ENCODE measurements around the gene PURB.
A peak's percentile ranks its signal among the peaks of the same experiment; 100 is the strongest.
"Not testable (repeated sequence)": the region's sequence is repeated elsewhere in the genome, so short reads cannot be mapped to it uniquely, and the experiment has no call there.

Gene PURB

DNA sequence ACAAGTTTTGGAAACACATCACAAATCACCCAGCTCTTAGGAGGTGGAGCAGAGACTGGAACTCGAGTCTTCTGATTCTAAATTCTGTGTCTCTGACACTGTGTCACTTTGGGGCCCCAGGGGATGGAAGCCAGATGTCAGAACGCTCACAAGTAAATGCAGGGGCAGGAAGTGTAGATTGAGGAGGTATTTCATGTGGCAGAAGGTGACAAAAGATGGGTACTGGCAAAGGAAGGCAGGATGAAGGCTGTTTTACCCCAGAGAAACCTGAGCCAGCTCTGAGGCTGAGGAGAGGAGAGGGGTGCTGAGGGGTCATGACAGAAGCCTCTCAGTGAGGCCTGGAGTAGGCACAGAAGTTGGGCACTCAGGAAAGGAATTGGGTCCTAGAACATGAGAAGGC is 6.0 kb upstream of the PURB start:
- DNase-seq = no peak

DNA sequence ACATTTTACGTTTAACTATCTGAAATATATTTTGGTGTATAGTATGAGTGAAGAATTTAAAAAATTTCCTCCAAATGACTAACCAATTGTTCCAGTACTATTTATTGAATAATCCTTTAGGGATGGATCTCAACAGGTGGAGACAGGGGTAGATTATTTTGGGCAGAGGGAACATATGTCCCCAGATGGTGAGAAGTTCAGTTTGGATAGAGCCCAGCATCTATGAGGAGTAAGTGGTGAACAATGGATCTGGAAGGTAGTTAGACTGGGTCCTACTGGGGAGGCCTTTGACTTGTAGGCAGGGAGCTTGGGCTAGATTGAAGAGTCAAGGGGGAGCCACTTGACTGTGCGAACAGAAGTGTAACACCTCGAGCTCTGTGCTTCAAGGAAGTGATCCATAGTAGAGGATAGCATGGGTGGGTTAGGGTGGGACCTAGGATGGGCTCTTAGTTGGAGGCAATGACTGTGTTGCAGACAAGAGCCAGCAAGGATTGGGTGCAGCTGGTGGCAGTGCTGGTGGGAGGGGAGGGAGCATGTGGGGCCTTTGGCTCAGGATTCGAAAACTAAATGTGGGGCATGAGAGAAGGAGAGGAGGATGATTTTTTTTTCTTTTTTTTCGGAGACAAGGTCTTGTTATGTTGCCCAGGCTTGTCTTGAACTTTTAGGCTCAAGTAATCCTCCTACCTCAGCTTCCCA is 3.9 kb upstream of the PURB start:
- no peak for DNase-seq

DNA sequence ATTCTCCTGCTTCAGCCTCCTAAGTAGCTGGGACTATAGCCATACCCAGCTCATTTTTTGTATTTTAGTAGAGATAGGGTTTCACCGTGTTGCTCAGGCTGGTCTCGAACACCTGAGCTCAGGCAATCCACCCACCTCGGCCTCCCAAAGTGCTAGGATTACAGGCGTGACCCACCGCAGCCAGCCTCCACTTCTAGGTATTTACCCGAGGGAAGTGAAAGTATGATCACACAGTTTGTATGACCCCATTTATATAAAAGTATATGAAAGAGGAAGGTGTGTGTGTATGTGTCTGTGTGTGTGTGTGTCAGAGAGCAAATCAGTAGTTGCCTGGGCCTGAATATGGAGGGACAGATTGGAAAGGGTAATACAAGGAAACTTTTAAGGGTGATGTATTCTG is 2.0 kb upstream of the PURB start:
- no peak for DNase-seq

DNA sequence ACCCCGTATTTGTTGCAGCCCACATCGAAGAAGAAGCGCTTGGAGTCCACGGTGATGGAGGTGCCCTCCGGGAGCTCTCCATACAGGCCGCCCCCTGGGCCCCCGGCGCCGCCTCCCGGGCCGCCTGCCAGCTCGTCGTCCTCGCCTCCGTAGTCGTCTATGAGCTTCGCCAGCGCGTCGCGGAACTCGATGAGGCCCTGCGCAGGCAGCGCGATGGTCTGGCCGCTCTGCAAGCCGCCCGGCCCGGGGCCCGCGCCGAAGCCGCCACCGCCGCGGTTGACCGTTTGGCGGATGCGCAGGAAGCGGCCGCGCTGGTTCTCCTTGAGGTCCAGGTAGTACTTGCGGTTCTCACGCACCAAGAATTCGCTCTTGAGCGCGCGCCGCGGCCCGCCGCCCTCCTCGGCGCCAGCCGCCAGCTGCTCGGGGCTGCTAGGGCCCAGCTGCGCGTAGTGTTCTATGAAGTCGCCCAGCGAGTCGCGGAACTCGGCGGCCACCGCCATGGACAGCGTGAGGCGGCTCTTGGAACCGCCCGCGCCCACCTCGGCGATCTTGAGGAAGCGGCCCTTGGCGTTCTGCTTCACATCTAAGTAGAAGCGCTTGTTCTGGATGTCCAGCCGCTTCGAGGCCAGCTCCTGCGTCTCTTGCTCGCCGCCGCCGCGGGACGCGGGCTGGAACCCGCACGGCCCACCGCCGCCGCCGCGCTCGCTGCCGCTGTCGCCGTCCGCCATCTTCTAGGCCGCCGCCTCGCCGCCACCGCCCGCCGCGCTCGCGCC is 523 bp downstream of the PURB start:
- DNase-seq = peak; percentile 33

DNA sequence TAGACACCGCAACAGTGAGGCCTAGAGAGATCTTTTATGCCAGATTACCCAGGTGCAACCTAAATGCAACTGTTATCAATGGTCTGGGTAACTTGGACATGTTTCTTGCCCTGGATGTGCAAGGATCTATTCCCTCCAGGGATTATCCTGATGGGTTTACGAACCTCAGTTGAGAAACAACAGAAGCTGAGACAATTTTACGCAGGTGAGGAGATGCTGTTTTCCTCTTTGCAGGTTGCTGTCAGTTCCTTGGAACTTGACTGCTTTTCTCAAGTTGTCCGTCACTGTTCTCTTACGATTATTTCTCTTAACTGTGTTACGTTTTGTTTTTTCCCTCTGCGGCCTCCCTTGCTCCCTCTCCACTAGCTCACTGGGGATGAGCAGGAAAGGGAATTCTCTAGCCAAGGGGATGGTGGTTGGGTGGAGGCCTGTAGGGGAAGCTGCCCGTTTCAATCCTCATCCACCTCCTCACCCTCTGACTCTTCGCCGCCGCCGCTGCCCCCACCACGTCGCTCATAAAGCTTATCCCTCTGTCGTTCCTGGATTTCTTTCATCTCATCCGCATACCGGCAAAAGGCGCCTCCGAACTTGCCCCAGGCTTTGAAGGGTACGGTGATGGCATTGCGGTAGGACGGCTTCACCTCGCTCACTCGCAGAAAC is 1.2 kb downstream of the PURB start:
- DNase-seq = no peak

DNA sequence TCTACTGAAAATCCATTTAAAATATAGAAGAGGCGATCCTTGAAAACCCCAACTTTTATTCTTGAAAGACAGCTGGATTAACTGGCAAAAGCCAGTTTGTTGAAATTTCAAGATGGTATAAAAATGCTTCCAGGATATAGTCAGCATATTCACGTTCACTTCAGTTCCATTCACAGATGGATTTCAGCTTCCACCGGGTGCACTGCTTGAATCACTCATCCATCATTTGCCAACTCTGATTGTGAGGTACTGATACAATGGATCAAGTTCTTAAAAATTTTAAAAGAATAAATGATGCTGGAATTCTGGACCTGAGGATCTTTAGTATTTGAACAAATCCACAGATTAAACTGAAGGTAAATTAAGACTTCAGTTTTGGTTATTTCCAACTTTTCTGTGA is 2.4 kb downstream of the PURB start:
- DNase-seq = no peak

DNA sequence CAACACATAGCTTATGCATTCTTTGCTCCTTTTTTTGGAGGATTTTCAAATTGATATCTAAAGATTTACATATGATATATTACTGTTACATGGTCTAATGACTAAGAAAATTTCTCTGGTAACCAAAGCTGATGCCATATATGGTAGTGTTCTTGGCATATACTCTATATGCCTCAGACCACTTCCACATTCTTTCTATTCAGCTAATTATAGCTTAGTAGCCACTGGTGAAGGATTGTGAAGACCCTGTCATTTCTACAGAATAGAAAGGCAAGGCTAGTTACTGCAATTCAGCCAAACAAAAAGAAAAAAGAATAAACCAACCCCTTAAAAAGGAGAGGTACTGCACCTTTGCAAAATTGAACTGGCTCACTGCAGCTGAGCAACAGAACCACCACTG is 3.7 kb downstream of the PURB start:
- no peak for DNase-seq

DNA sequence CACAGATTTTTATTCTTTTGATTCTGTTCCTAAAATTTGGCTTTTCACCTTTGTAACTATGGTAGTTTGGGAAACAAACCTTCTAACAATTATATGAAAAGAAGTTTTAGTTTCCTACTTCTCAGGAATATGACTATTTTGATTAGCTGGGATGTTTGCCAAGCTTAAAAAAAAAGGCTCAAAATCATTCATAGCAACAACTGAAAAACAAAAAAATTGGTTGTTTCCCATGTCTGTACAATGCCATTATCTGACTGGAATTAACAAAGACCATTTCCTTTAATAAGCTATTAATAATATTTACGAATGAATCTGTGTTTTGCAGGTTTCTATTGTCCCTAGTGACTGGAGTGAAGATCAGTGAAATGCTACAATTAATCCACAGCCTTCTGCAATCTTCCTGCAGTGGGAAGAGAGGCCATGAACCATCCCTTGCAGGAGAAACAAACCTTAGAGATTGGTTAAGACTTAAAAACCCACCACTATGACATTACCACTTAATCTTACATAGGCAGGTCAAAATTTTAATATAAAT is 4.2 kb downstream of the PURB start:
- DNase-seq = no peak

DNA sequence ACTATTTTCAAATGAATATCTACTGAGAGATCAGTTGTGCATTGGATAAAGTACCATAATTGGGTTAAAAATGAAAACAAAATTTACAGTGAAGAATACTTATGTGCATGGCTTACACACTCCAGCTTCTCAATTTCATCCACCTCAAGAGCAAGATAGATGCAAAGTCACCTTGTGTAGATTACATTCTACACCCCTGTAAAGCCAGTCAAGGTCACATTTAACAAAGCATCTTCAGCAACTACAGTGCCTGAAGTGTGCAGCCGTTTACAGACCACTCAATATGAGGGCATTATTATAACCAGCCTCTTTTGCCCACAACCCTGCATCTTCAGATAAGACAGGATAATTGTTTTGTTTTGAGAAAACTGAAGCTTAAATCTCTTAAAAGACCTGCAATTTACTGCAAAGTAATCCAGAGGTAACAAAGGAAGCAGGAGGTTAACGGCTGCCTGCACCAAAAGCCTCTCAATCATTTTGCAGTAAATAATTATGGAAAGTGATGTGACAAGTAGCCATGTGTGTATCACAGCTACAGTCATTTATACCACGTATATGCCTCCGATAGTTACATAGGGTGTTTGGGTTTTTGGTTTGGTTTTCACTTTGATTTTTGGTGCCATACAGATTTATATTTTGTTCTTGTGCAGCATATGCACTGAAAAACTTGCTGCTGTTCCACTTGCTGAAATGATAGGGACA is 4.9 kb downstream of the PURB start:
- no peak for DNase-seq

DNA sequence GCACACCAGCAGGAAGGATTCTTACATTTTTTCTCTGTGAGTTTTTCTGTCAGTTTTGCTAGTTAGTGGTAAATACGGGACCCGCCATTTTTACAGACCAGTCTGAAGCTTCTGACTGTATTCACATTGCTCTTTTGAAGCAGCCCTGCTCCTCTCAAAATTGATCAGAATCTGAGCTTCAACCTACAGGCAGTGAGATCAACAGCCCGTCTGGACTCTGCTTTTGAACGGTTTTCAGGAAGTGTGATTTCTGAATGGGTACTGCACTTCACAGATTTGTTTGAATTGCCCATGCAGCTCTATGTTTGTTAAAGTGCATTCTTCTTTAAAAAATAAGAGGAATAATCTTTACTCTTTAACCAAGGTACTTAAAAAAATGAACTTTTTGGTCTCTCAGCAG is 8.9 kb downstream of the PURB start:
- no peak for DNase-seq

DNA sequence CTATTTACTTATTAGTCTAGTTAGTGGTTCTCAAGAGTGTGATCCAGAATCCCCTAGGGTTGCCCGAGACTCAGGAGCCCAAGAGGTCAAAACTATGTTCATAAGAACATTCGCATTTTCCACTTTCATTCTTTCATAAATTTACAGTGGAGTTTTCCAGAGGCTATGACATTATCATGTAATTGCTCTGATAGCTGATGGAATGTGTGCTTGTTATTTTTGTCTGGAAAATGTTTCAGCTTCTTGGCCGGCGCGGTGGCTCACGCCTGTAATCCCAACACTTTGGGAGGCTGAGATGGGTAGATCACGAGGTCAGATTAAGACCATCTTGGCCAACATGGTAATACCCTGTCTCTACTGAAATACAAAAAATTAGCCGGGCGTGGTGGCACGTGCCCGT is 10.1 kb downstream of the PURB start:
- no peak for DNase-seq

DNA sequence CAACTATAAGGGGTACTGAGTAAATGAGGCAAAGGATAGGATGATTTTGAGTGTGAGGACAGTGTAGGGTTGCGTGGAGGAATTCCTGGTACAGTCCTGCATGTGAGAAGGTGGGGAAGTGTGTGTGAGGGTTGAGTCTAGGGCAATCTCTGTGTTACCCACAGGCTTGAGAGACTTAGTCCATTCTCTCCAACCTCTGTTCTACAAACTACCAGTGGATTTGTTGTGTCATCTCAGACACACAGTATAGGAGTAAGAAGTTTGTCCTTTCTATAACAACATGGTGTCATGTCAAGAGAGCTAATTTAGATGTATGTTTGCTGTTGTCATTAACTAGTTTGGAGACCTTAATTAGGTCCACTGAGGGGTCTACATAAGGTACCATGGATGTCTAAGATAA is 12.5 kb downstream of the PURB start:
- DNase-seq = no peak

DNA sequence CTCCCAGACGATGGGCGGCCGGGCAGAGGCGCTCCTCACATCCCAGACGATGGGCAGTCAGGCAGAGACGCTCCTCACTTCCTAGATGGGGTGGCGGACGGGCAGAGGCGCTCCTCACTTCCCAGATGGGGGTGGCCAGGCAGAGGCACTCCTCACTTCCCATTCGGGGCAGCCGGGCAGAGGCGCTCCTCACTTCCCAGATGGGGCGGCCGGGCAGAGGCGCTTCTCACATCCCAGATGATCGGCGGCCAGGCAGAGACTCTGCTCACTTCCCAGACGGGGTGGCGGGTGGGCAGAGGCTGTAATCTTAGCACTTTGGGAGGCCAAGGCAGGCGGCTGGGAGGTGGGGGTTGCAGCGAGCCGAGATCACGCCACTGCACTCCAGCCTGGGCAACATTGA is 13.4 kb downstream of the PURB start:
- DNase-seq = not testable (repeated sequence)

DNA sequence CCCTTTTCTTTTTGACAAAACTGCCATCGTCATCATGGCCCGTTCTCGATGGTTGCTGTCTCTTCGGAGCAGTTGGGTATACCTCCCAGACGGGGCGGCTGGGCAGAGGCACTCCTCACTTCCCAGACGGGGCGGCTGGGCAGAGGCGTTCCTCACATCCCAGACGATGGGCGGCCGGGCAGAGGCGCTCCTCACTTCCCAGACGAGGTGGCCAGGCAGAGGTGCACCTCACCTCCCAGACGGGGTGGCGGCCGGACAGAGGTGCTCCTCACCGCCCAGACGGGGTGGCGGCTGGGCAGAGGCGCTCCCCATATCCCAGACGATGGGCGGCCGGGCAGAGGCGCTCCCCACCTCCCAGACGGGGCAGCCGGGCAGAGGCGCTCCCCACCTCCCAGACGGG is 14.6 kb downstream of the PURB start:
- not testable (repeated sequence) for DNase-seq

DNA sequence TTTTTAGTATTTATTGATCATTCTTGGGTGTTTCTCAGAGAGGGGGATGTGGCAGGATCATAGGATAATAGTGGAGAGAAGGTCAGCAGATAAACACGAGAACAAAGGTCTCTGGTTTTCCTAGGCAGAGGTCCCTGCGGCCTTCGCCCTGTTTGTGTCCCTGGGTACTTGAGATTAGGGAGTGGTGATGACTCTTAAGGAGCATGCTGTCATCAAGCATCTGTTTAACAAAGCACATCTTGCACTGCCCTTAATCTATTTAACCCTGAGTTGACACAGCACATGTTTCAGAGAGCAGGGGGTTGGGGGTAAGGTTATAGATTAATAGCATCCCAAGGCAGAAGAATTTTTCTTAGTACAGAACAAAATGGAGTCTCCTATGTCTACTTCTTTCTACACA is 15.0 kb downstream of the PURB start:
- DNase-seq = not testable (repeated sequence)

DNA sequence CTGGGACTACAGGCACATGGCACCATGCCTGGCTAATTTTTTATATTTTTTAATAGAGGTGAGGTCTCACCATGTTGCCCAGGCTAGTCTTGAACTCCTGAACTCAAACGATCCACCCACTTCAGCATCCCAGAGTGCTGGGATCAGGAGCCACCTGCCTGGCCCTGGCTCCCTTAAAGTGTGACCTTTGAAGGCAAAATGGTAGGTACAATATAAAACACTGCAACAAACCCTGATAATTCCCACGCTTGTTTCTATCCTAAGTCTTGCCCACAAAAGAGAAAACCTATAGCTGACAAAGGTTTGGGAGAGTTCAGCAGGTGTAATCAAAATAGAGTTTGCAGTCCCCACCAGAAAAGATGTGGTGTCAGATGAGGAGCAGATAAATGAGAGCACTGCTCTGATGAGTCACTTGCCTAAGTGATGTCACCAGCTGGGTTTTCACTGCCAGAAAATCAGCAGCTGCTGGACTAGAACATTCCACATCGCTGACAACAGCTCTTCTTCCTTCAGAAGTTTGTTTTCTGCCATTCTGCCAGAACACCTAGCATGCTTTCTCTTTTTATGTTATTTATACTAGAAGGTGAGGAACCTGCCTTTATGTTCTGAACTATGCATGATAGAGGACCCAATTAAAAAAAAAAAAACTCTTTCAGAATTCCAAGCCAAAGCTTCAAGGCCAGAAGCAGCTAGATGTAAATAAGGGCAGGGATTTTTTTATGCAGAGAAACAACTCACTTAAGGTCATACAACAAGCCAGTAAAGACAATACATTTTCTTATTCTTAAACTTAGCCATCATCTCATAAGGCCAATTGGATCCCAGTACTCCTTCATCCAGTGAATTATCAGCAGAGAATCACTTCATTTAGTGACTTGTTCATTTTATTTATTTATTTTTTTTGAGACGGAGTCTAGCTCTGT is 18.0 kb downstream of the PURB start:
- DNase-seq = no peak

DNA sequence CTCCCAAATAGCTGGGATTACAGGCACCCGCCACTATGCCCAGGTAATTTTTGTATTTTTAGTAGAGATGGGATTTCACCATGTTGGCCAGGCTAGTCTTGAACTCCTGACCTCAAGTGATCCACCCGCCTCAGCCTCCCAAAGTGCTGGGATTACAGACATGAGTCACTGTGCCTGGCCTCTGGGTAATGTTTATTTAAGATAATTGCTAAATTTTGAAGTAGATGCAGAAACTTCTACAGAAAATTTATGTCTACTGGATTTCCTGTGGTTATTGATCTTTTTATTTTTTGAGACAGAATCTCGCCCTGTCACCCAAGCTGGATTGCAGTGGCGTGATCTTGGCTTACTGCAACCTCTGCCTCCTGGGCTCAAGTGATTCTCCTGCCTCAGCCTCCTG is 23.4 kb downstream of the PURB start:
- not testable (repeated sequence) for DNase-seq

DNA sequence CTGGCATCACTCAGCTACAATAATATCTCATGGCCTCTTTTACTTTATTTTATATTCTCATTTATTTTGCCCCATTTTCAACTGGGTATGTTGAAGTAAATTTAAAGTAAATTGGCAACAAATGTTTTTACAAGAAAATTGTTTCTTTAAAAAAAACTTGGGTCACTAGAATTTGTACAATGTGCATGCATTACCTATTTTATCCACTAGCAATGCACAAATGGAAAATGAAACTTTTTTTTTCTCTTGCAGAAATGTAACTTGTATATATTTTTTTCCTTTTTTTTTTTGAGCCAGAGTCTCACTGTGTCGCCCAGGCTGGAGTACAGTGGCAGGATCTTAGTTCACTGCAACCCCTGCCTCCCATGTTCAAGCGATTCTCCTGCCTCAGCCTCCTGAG is 27.2 kb downstream of the PURB start:
- DNase-seq = no peak

DNA sequence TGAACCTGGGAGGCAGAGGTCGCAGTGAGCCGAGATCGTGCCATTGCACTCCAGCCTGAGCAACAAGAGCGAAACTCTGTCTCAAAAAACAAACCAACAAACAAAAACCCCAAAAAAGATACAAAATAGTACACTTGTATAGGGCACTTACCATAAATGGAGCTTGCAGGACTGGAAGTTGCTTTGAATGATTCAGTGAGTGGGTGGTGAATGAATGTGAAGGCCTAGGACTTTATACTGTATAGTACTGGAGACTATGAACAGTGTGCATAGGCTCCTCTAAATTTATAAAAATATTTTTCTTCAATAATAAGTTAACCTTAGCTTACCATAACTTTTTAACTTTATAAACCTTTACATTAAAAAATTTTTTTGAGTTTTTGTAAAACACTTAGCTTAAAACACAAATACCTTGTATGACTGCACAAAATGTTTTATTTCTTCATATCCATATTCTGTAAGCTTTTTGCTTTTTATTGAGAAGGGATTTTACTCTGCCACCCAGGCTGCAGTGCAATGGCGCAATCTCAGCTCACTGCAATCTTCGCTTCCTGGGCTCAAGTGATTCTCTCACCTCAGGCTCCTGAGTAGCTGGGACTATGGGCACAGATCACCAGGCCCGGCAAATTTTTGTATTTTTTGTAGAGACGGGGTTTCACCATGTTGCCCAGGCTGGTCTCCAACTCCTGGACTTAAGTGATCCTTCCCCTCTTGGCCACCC is 30.5 kb downstream of the PURB start:
- no peak for DNase-seq

DNA sequence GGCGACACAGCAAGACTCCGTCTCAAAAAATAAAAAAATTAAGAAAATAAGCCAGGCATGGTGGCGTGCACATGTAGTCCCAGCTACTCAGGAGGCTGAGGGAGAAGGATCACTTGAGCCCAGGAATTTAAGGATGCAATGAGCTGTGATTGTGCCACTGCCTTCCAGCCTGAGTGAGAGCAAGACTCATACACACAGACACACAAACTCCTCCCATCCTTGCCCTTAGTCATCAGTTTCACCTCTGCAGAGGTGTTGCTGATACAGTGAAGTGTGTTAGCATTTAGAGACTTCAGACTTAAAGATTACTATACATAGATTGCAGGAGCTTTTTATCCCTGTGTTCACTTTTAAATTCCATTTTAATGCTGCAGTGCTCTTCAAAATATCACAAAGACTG is 31.9 kb downstream of the PURB start:
- no peak for DNase-seq

DNA sequence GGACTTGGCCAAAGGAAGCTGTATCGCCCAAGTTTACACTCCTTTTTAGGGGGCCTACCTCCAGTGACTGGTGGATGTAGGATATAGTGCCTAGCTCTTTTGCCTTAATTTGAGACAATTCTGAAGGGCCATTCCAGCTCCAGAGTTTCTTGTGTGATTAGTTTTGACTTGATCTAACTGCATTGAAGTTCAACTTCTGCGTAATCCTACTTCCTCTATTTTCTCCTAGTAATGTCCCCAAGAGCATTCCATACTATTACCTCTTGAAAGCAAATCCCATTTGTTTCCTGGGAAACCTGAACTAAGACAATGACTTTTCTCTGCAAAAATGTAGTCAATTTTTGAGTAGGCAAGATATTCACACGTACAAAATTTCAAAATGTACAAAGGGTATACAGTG is 32.7 kb downstream of the PURB start:
- DNase-seq = no peak
